Ovary (tissue), 9 donors: Measurements from ENCODE around the gene KDM5C. TPM values are rescaled to one million over a fixed set of nuclear protein-coding genes. Genes with fewer than 3 reads are reported as not detected.

Experiments used
- DNase-seq, 5 donors: peaks; one replicate each; pipeline ENCODE4 v3.0.0-alpha.2; 2019 to 2020
- H3K27ac ChIP-seq, 2 donors: fragments of 200-600 bp; one replicate each; pipeline versions ENCODE4 v1.5.1 to v1.8.0; 2019 to 2022
- H3K27me3 ChIP-seq: fragments of 200-600 bp; one replicate; pipeline ENCODE4 v1.8.0; 2022
- H3K36me3 ChIP-seq: fragments of 200-600 bp; sonication (generic); one replicate; pipeline ENCODE4 v1.5.1; 2019
- H3K4me1 ChIP-seq: one replicate; pipeline ENCODE4 v1.8.1; 2013; ENCODE audit warnings: mild to moderate bottlenecking, moderate library complexity; ENCODE audit not compliant: insufficient read depth
- H3K4me3 ChIP-seq: fragments of 200-600 bp; sonication (generic); one replicate; pipeline ENCODE4 v1.5.1; 2017
- H3K9me3 ChIP-seq, 2 donors: fragments of 200-600 bp in 1 of 2; sonication (generic) in 1 of 2; one replicate each; pipeline versions ENCODE4 v1.5.1 to v1.8.1; 2013 to 2019; ENCODE audit warnings: mild to moderate bottlenecking in 1 of 2, moderate library complexity in 1 of 2
- CTCF ChIP-seq, 3 donors: fragments of 450-650 bp in 2 of 3; fragments of 200-600 bp in 1 of 3; IDR thresholded peaks; one replicate each; pipeline versions ENCODE4 v1.5.1 to v1.8.0; 2016 to 2022; ENCODE audit warnings: antibody characterized with exemption in 3 of 3, mild to moderate bottlenecking in 1 of 3
- EP300 ChIP-seq: sonication (generic); formaldehyde crosslinking; IDR thresholded peaks from one replicate; pipeline ENCODE4 v1.6.1; 2017; ENCODE audit warnings: antibody characterized with exemption
- POLR2A ChIP-seq: fragments of 450-650 bp; IDR thresholded peaks from one replicate; pipeline ENCODE4 v1.6.1; 2017; ENCODE audit warnings: antibody characterized with exemption, mild to moderate bottlenecking, moderate library complexity
- WGBS, 3 donors: extraction: QIAGEN DNeasy Blood & Tissue Kit in 1 of 3; methylation state at CpG; one replicate each; pipeline versions ENCODE4 v1.1.5 to v1.1.7; 2013 to 2017; 5-methylcytosine and 5-hydroxymethylcytosine counted together
- intact Hi-C, 4 donors: fragments of 100-400 bp; cut with DNase I; formaldehyde crosslinking; loops; one replicate each; pipeline versions ENCODE4 v1.11.0 to v1.15.1; 2022 to 2023
- polyA plus RNA-seq, 2 donors: library from polyadenylated mRNA; stranded (reverse); fragments of 200-250 nt in 1 of 2; fragments of 350-450 nt in 1 of 2; fragmentation: Illumina TruSeq in 1 of 2; extraction: RNeasy Lipid Tissue Mini Kit (QIAGEN cat#74804) in 1 of 2; gene quantifications; one replicate each; pipeline ENCODE4 v1.2.3, GENCODE V29; 2013 to 2014
- total RNA-seq, 7 donors: library from RNA; depleted of rRNA in 2 of 7; stranded (reverse); fragments of >200 nt in 2 of 7; fragmentation: NEBNext Ultra II Directional in 3 of 7; extraction: Animal tissue kit (Norgen Biotek cat#: 25700) in 3 of 7; gene quantifications; one replicate each; pipeline versions ENCODE4 v1.1.0 to v1.2.4, GENCODE V29; 2016 to 2023
- donor health status: DM: no; HTN: no; CAD: no; lungs with moderate emphysema.
- donor health status: DM: no; HTN: no; CAD: no.
- donor health status: Bipolar disorder and iron deficiency.
- donor health status: DM: yes; HTN: yes; CAD: no.
- donor health status: DM: no; HTN: no; CAD: no.
- donor health status: DM: yes; HTN: yes; CAD: no.

KDM5C gene
- total and polyA plus RNA-seq, 9 donors, result 41.4 to 121 (median 95.2) TPM

DNA sequence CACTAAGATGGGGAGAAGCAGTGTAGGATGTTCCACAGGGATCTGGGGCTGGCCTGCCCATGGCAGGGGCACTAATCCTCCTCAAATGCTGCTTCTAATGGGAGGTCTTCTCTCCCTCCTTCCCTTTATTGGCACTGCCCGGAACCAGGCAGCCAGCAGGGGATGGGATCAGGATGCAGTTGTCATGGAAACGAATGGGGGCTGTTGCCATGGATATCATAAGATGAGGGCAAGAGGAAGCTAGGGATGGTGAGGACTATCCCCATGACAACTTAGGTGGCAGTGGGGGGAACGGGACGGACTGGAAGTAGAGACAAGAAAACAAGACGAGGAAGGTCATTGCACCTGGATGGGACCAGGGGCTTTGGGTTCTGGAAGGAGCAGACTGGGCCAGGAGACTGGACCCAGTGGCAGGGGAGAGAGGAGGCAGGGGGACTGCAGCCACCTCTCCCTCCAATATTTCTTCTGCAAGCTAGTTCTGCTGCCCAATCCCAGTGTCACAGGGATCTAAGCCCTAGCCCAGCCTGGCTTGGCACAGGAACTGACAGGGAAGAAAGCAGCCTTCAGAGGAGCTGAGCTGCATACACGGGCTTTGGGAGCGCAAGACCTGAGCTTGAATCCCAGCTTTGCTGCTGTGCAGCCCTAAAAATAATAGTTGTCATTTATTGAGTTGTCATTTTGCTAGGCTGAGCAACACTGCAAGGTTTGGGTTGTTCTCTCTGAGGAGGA is 37.3 kb upstream of the KDM5C start:
- TF ChIP-seq EP300, result no peak
- no peak for TF ChIP-seq CTCF (IDR thresholded peaks at IDR 0.05)
- TF ChIP-seq POLR2A, result no peak
- no peak for DNase-seq
- intact Hi-C loops, result no loop called here
- H3K36me3 ChIP-seq, result no peaks in the 10 kb centered on the region
- H3K9me3 ChIP-seq, result no peaks in the 10 kb centered on the region
- 60 to 73% (median 65%) methylated on average over 7 of the region's 7 CpGs for WGBS, 3 donors
- no peaks in the 10 kb centered on the region for H3K4me1 ChIP-seq
- H3K27me3 ChIP-seq, result no peaks in the 10 kb centered on the region
- no peak overlapping the region for H3K27ac ChIP-seq
- no peak overlapping the region for H3K4me3 ChIP-seq

GRCh38 chrX:53261355-53261972 is 36.5 kb upstream of the KDM5C start:
- Histone ChIP-seq H3K4me3 (no peak overlapping the region), H3K9me3 (no peaks in the 10 kb centered on the region), H3K27me3 (no peaks in the 10 kb centered on the region), H3K36me3 (no peaks in the 10 kb centered on the region), H3K27ac (no peak overlapping the region), H3K4me1 (no peaks in the 10 kb centered on the region)
- WGBS, 3 donors, result 30 to 40% (median 31%) methylated on average over 7 of the region's 7 CpGs
- intact Hi-C loops, result no loop called here
- DNase-seq, result no peak
- TF ChIP-seq EP300, result no peak
- TF ChIP-seq POLR2A, result no peak
- no peak for TF ChIP-seq CTCF (IDR thresholded peaks at IDR 0.05)

DNA sequence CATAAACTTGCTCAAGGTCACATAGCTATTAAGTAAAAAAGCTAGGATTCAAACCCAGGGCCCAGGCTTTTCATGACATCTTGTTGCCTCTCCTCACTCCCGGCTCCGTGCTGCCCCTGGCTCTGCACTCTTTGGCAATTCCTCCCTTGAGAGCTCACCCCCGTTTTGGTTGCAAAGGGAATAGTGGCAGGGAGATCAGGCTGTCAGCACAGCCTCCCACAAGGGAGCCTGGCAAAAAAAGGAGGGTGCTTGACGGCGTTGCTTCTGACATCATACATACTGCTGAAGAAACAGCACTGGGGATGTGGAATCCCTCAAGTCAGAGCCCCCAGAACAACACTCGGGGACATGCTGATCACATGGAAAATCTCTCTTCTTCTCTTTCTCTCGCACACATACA is 35.8 kb upstream of the KDM5C start:
- Histone ChIP-seq H3K4me1 (no peaks in the 10 kb centered on the region), H3K9me3 (no peaks in the 10 kb centered on the region), H3K27me3 (no peaks in the 10 kb centered on the region), H3K27ac (no peak overlapping the region), H3K4me3 (no peak overlapping the region), H3K36me3 (no peaks in the 10 kb centered on the region)
- intact Hi-C loops, result no loop called here
- no peak for DNase-seq
- 44 to 58% (median 51%) methylated on average over 7 of the region's 7 CpGs for WGBS, 3 donors
- no peak for TF ChIP-seq CTCF (IDR thresholded peaks at IDR 0.05)
- TF ChIP-seq POLR2A, result no peak
- no peak for TF ChIP-seq EP300

GRCh38 chrX:53257670-53258423 is 32.8 kb upstream of the KDM5C start:
- Histone ChIP-seq H3K4me1 (no peaks in the 10 kb centered on the region), H3K9me3 (no peaks in the 10 kb centered on the region), H3K27ac (no peak overlapping the region), H3K4me3 (no peak overlapping the region), H3K36me3 (no peaks in the 10 kb centered on the region), H3K27me3 (no peaks in the 10 kb centered on the region)
- TF ChIP-seq EP300 (no peak), CTCF (IDR thresholded peaks at IDR 0.05) (no peak), POLR2A (no peak)
- intact Hi-C loops, result no loop called here
- no peak for DNase-seq
- WGBS, 3 donors, result 74 to 82% (median 79%) methylated on average over 6 of the region's 6 CpGs
